ENCODE results near the gene ICAM2.

The ICAM2 gene

GRCh38 chr17:64017381-64017980 lies 3.0 kb downstream of the ICAM2 start:
- no peak for DNase-seq (ENCODE audit: low read depth)
- TF ChIP-seq CTCF (IDR thresholded peaks at IDR 0.05; ENCODE audit: low read depth, low read length, missing control alignments) = peak; percentile 11
- in situ Hi-C loops (cut with HindIII; ENCODE audit: low sequenced_read_pairs) = loop anchor here (5.0 kb wide), 1 partner anchor 75 kb away; no protein-coding TSS in a partner anchor
- no peak overlapping the region for H3K4me3 ChIP-seq (ENCODE audit: low read depth, low read length)

- DNase-seq (ENCODE audit: low read depth) = no peak
- in situ Hi-C loops (cut with HindIII; ENCODE audit: low sequenced_read_pairs) = loop anchor here (5.0 kb wide), 1 partner anchor 75 kb away; no protein-coding TSS in a partner anchor
- no peak for TF ChIP-seq CTCF (IDR thresholded peaks at IDR 0.05; ENCODE audit: low read depth, low read length, missing control alignments)
- no peak overlapping the region for H3K4me3 ChIP-seq (ENCODE audit: low read depth, low read length)
Observed at GRCh38 chr17:64016974-64017373, 3.5 kb downstream of the ICAM2 start.

GRCh38 chr17:64016231-64016784 lies 4.1 kb downstream of the ICAM2 start:
- peak; percentile 16 for TF ChIP-seq CTCF (IDR thresholded peaks at IDR 0.05; ENCODE audit: low read depth, low read length, missing control alignments)
- DNase-seq (ENCODE audit: low read depth) = no peak
- H3K4me3 ChIP-seq (ENCODE audit: low read depth, low read length) = no peak overlapping the region
- in situ Hi-C loops (cut with HindIII; ENCODE audit: low sequenced_read_pairs) = loop anchor here (5.0 kb wide), 1 partner anchor 74 kb away; no protein-coding TSS in a partner anchor

- no peak for TF ChIP-seq CTCF (IDR thresholded peaks at IDR 0.05; ENCODE audit: low read depth, low read length, missing control alignments)
- no peak overlapping the region for H3K4me3 ChIP-seq (ENCODE audit: low read depth, low read length)
- DNase-seq (ENCODE audit: low read depth) = no peak
- in situ Hi-C loops (cut with HindIII; ENCODE audit: low sequenced_read_pairs) = loop anchor here (5.0 kb wide), 1 partner anchor 73 kb away; no protein-coding TSS in a partner anchor
Observed at GRCh38 chr17:64015447-64015846, 5.0 kb downstream of the ICAM2 start.

- no peak overlapping the region for H3K4me3 ChIP-seq (ENCODE audit: low read depth, low read length)
- no peak for DNase-seq (ENCODE audit: low read depth)
- no peak for TF ChIP-seq CTCF (IDR thresholded peaks at IDR 0.05; ENCODE audit: low read depth, low read length, missing control alignments)
- in situ Hi-C loops (cut with HindIII; ENCODE audit: low sequenced_read_pairs) = no loop called here
Observed at GRCh38 chr17:64009571-64010402, 10.6 kb downstream of the ICAM2 start.

- in situ Hi-C loops (cut with HindIII; ENCODE audit: low sequenced_read_pairs) = no loop called here
- no peak for DNase-seq (ENCODE audit: low read depth)
- no peak overlapping the region for H3K4me3 ChIP-seq (ENCODE audit: low read depth, low read length)
- no peak for TF ChIP-seq CTCF (IDR thresholded peaks at IDR 0.05; ENCODE audit: low read depth, low read length, missing control alignments)
Observed at GRCh38 chr17:64008830-64009229, 11.6 kb downstream of the ICAM2 start.

Data from astrocyte of the cerebellum (primary cell).